ENCODE data around the gene MTRFR.
"Not testable (repeated sequence)": the region's sequence is repeated elsewhere in the genome, so short reads cannot be mapped to it uniquely, and the experiment has no call there.

The MTRFR gene

GRCh38 chr12:123232807-123233504 lies at the start of gene MTRFR, which contains the start of gene MPHOSPH9:
Gene MTRFR (plus strand): TSS chr12:123233436. CDS start chr12:123253675, 20,239 bp downstream.
Gene MPHOSPH9 (minus strand): TSS chr12:123233141. CDS start chr12:123230364, 2,777 bp downstream.
- peak within 1 kb of the TSS; percentile 98 for H3K4me3 ChIP-seq (ENCODE audit: control insufficient read depth, low read depth, low read length)
- no peak for TF ChIP-seq CTCF (conservative IDR thresholded peaks at IDR 0.05; ENCODE audit: control insufficient read depth, insufficient read depth, low read depth, low read length)
- peak; percentile 99 for DNase-seq (ENCODE audit: low read depth)

- no peak overlapping the region for H3K4me3 ChIP-seq (ENCODE audit: control insufficient read depth, low read depth, low read length)
- TF ChIP-seq CTCF (conservative IDR thresholded peaks at IDR 0.05; ENCODE audit: control insufficient read depth, insufficient read depth, low read depth, low read length) = no peak
- no peak for DNase-seq (ENCODE audit: low read depth)
Observed at GRCh38 chr12:123187637-123188036, 45.6 kb upstream of the MTRFR start.

GRCh38 chr12:123199936-123200335 lies 33.3 kb upstream of the MTRFR start:
- H3K4me3 ChIP-seq (ENCODE audit: control insufficient read depth, low read depth, low read length) = no peak overlapping the region
- DNase-seq (ENCODE audit: low read depth) = no peak
- TF ChIP-seq CTCF (conservative IDR thresholded peaks at IDR 0.05; ENCODE audit: control insufficient read depth, insufficient read depth, low read depth, low read length) = no peak

GRCh38 chr12:123200414-123200813 lies 32.8 kb upstream of the MTRFR start:
- no peak for TF ChIP-seq CTCF (conservative IDR thresholded peaks at IDR 0.05; ENCODE audit: control insufficient read depth, insufficient read depth, low read depth, low read length)
- H3K4me3 ChIP-seq (ENCODE audit: control insufficient read depth, low read depth, low read length) = no peak overlapping the region
- DNase-seq (ENCODE audit: low read depth) = no peak

GRCh38 chr12:123206794-123207193 lies 26.4 kb upstream of the MTRFR start:
- DNase-seq (ENCODE audit: low read depth) = peak; percentile 13
- not testable (repeated sequence) for H3K4me3 ChIP-seq (ENCODE audit: control insufficient read depth, low read depth, low read length)

GRCh38 chr12:123207815-123208214 lies 25.4 kb upstream of the MTRFR start:
- not testable (repeated sequence) for H3K4me3 ChIP-seq (ENCODE audit: control insufficient read depth, low read depth, low read length); DNase-seq (ENCODE audit: low read depth)

GRCh38 chr12:123223241-123223668 lies 10.0 kb upstream of the MTRFR start:
- DNase-seq (ENCODE audit: low read depth) = no peak
- no peak overlapping the region for H3K4me3 ChIP-seq (ENCODE audit: control insufficient read depth, low read depth, low read length)
- TF ChIP-seq CTCF (conservative IDR thresholded peaks at IDR 0.05; ENCODE audit: control insufficient read depth, insufficient read depth, low read depth, low read length) = no peak

GRCh38 chr12:123225443-123225842 lies 7.8 kb upstream of the MTRFR start:
- no peak for TF ChIP-seq CTCF (conservative IDR thresholded peaks at IDR 0.05; ENCODE audit: control insufficient read depth, insufficient read depth, low read depth, low read length)

More at GRCh38 chr12:123225443-123225842, 7.8 kb upstream of the MTRFR start:
- DNase-seq (ENCODE audit: low read depth) = no peak
- H3K4me3 ChIP-seq (ENCODE audit: control insufficient read depth, low read depth, low read length) = no peak overlapping the region
